Neutrophil (primary cell): ENCODE data around the gene HOXB9.

Experiments used
- H3K27ac ChIP-seq: fragments of 200-600 bp; sonication (generic); 2 replicates; pipeline ENCODE4 v1.5.1; 2016; ENCODE audit warnings: mild to moderate bottlenecking, moderate library complexity
- H3K27me3 ChIP-seq: fragments of 200-600 bp; sonication (generic); 2 replicates; pipeline ENCODE4 v1.6.0; 2016; ENCODE audit warnings: mild to moderate bottlenecking
- H3K36me3 ChIP-seq: fragments of 200-600 bp; sonication (generic); 2 replicates; pipeline ENCODE4 v1.5.1; 2017
- H3K4me1 ChIP-seq, 2 experiments: fragments of 200-600 bp in 1 of 2; sonication (generic) in 1 of 2; 1 replicate in 1 of 2; 2 replicates in 1 of 2; pipeline versions ENCODE4 v1.5.1 to v1.6.1; 2013 to 2016; ENCODE audit warnings: low read depth in 1 of 2, low read length in 1 of 2, mild to moderate bottlenecking in 1 of 2, moderate library complexity in 1 of 2; ENCODE audit not compliant: control insufficient read depth in 1 of 2, insufficient read depth in 1 of 2
- H3K4me3 ChIP-seq, 2 experiments: fragments of 200-600 bp in 1 of 2; sonication (generic) in 1 of 2; 1 replicate in 1 of 2; 2 replicates in 1 of 2; pipeline ENCODE4 v1.5.1; 2013 to 2016; ENCODE audit warnings: low read depth in 1 of 2, low read length in 1 of 2, mild to moderate bottlenecking in 1 of 2, moderate library complexity in 1 of 2
- H3K9me3 ChIP-seq: fragments of 200-600 bp; sonication (generic); 2 replicates; pipeline ENCODE4 v1.5.1; 2016
- CTCF ChIP-seq: fragments of 200-600 bp; sonication (generic); IDR thresholded peaks from 2 replicates; pipeline ENCODE4 v1.5.1; 2016; ENCODE audit warnings: antibody characterized with exemption

The HOXB9 gene

DNA sequence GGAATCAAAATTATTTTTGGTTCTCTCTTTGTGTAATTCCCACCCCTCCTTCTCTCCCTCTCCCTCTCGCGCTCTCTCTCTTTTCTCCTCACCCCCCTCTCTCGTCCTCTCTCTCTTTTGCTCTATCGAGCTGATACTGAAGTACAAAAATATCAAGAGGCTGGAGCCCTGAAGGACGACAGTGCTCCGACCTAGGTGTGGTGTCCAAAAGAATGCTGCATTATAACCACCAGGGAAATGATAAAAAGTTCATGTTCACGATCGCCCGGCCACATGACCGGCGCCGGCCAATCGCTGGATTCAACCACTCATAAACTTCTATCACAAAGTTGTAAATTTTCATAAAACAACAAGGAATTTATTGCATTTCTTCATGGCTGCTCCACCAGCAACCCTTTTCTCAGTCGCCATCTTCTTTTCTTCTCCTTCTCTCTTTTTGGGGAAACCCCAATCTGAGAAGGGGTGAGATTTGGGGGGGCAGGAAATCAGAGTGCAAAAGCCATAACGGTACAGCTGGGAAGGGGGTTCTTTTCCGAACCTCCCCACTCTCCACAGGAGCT is 21.3 kb downstream of the HOXB9 start, which contains the start of gene HOXB6:
TSS of gene HOXB6 (minus strand) at position 217 of the 560 bp plus-strand sequence. CDS start 6,836 bp downstream, outside the sequence.
- Histone ChIP-seq H3K4me1 (peaks cover 0 to 1% of the 10 kb centered on the region in 2 experiments), H3K36me3 (no peaks in the 10 kb centered on the region), H3K4me3 (no peak within 1 kb of the TSS), H3K9me3 (no peaks in the 10 kb centered on the region), H3K27me3 (peaks cover 100% of the 10 kb centered on the region), H3K27ac (no peak within 1 kb of the TSS)
- TF ChIP-seq CTCF, result no peak

DNA sequence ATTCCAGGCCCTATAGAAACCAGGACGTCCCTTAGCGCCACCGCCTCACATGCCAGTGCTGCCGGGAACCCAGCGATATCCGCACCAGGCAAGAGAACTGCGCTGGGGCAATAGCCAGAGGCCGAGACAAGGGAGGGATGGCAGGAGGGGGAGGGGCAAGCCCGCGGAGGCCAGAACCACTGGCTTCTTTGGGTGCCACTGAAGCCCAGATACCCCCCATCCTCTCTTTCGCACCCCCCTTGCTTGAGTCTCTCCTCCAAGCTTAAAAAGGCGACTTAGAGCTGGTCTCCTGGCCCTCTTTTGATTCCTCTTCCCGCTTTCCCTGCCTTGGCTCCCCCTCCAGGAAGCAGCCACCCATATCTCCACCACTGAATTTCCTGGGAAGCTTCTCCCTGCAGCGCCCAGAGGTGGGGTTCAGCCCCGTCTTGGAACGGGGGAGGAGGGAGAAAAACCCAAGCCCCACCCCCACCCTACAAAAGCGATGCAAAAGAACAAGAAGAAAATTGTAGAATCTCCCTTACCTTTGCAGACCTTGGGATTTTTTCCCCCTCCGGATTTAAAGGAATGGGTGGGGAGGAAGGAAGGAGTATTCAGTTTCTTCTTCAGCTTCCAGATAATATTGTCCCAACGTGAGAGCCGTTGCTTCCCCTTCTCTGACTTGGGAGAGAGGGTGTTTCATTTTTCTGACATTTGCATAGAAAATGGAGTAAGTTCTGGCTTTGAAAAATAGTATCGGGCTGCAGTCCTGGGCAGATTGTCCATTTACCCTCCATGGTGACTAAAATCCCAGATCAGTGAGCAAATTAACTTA is 22.0 kb downstream of the HOXB9 start:
- no peak overlapping the region for H3K4me3 ChIP-seq
- TF ChIP-seq CTCF, result no peak
- no peaks in the 10 kb centered on the region for H3K36me3 ChIP-seq
- no peaks in the 10 kb centered on the region for H3K9me3 ChIP-seq
- no peaks in the 10 kb centered on the region for H3K4me1 ChIP-seq
- no peak overlapping the region for H3K27ac ChIP-seq
- H3K27me3 ChIP-seq, result peaks cover 100% of the 10 kb centered on the region

GRCh38 chr17:48601539-48602425 is 24.4 kb downstream of the HOXB9 start:
- H3K27ac ChIP-seq, result no peak overlapping the region
- no peak overlapping the region for H3K4me3 ChIP-seq
- no peaks in the 10 kb centered on the region for H3K9me3 ChIP-seq
- H3K27me3 ChIP-seq, result peaks cover 100% of the 10 kb centered on the region
- peaks cover 3 to 8% of the 10 kb centered on the region in 2 experiments for H3K4me1 ChIP-seq
- TF ChIP-seq CTCF, result no peak
- no peaks in the 10 kb centered on the region for H3K36me3 ChIP-seq

GRCh38 chr17:48601207-48601538 is 25.0 kb downstream of the HOXB9 start:
- Histone ChIP-seq H3K36me3 (no peaks in the 10 kb centered on the region), H3K9me3 (no peaks in the 10 kb centered on the region), H3K27me3 (peaks cover 100% of the 10 kb centered on the region), H3K27ac (no peak overlapping the region), H3K4me1 (peaks cover 3 to 8% of the 10 kb centered on the region in 2 experiments), H3K4me3 (no peak overlapping the region)
- no peak for TF ChIP-seq CTCF

GRCh38 chr17:48600244-48601098 is 25.7 kb downstream of the HOXB9 start:
- Histone ChIP-seq H3K36me3 (no peaks in the 10 kb centered on the region), H3K4me3 (no peak overlapping the region), H3K4me1 (peaks cover 3 to 8% of the 10 kb centered on the region in 2 experiments), H3K9me3 (no peaks in the 10 kb centered on the region), H3K27ac (no peak overlapping the region), H3K27me3 (peaks cover 100% of the 10 kb centered on the region)
- no peak for TF ChIP-seq CTCF
